Peyer's patch (tissue), 4 donors: ENCODE data around the gene ARHGAP12. TPM values are rescaled to one million over a fixed set of nuclear protein-coding genes. Genes with fewer than 3 reads are reported as not detected.
"Not testable (repeated sequence)": the region's sequence is repeated elsewhere in the genome, so short reads cannot be mapped to it uniquely, and the experiment has no call there.

Experiments used
- DNase-seq, 3 donors: peaks; one replicate each; pipeline ENCODE4 v3.0.0-alpha.2; 2017 to 2019
- H3K27ac ChIP-seq, 4 donors: fragments of 200-600 bp; sonication (generic); one replicate each; pipeline ENCODE4 v1.5.1; 2016 to 2019
- H3K27me3 ChIP-seq, 2 donors: fragments of 200-600 bp; sonication (generic); one replicate each; pipeline ENCODE4 v1.5.1; 2019
- H3K36me3 ChIP-seq, 3 donors: fragments of 200-600 bp; sonication (generic); one replicate each; pipeline ENCODE4 v1.5.1; 2016 to 2019
- H3K4me1 ChIP-seq, 4 donors: fragments of 200-600 bp; sonication (generic); one replicate each; pipeline ENCODE4 v1.5.1; 2016 to 2019
- H3K4me3 ChIP-seq, 4 donors: fragments of 200-600 bp; sonication (generic); 1 replicate in 3 of 4; 2 replicates in 1 of 4; pipeline ENCODE4 v1.5.1; 2016 to 2019; ENCODE audit warnings: mild to moderate bottlenecking in 1 of 4
- H3K9me3 ChIP-seq, 4 donors: fragments of 200-600 bp; sonication (generic); one replicate each; pipeline ENCODE4 v1.5.1; 2016 to 2019; ENCODE audit warnings: mild to moderate bottlenecking in 1 of 4
- CTCF ChIP-seq, 6 experiments: fragments of 450-650 bp in 4 of 6; fragments of 200-600 bp in 2 of 6; sonication (generic) in 1 of 6; IDR thresholded peaks; one replicate each; pipeline ENCODE4 v1.5.1; 2017 to 2019; ENCODE audit warnings: antibody characterized with exemption in 6 of 6, mild to moderate bottlenecking in 3 of 6, moderate library complexity in 1 of 6
- POLR2A ChIP-seq, 2 donors: fragments of 450-650 bp; IDR thresholded peaks; one replicate each; pipeline ENCODE4 v1.5.1; 2017; ENCODE audit warnings: antibody characterized with exemption in 2 of 2, mild to moderate bottlenecking in 2 of 2, moderate library complexity in 2 of 2
- total RNA-seq, 4 donors: library from RNA; depleted of rRNA; stranded (reverse); fragments of >200 nt; gene quantifications; one replicate each; pipeline ENCODE4 v1.1.0, GENCODE V29; 2016

ARHGAP12 gene
- total RNA-seq, 4 donors from 2014 or later: 46.7 to 56.9 (median 52.4) TPM

GRCh38 chr10:31974434-31975124 lies 45.9 kb upstream of the ARHGAP12 start:
- no peaks in the 10 kb centered on the region for H3K27me3 ChIP-seq
- no peak for TF ChIP-seq CTCF (IDR thresholded peaks at IDR 0.05)
- no peak for TF ChIP-seq POLR2A (IDR thresholded peaks at IDR 0.05)
- no peaks in the 10 kb centered on the region for H3K36me3 ChIP-seq
- no peak overlapping the region for H3K27ac ChIP-seq
- H3K4me1 ChIP-seq: peaks cover 0 to 4% (median 0%) of the 10 kb centered on the region in 4 donors
- no peaks in the 10 kb centered on the region for H3K9me3 ChIP-seq
- no peak for DNase-seq
- H3K4me3 ChIP-seq: no peak overlapping the region

GRCh38 chr10:31972519-31973041 lies 43.9 kb upstream of the ARHGAP12 start:
- Histone ChIP-seq H3K4me1 (peaks cover 0 to 2% (median 0%) of the 10 kb centered on the region in 4 donors), H3K9me3 (no peaks in the 10 kb centered on the region), H3K27me3 (no peaks in the 10 kb centered on the region), H3K4me3 (no peak overlapping the region), H3K27ac (no peak overlapping the region), H3K36me3 (no peaks in the 10 kb centered on the region)
- TF ChIP-seq CTCF (IDR thresholded peaks at IDR 0.05): no peak
- no peak for TF ChIP-seq POLR2A (IDR thresholded peaks at IDR 0.05)
- no peak for DNase-seq

- H3K36me3 ChIP-seq, H3K27ac ChIP-seq, H3K4me1 ChIP-seq, DNase-seq, H3K4me3 ChIP-seq, H3K27me3 ChIP-seq, H3K9me3 ChIP-seq: not testable (repeated sequence)
These were observed 41.2 kb upstream of the ARHGAP12 start for GRCh38 chr10:31969847-31970246.

- Histone ChIP-seq H3K36me3 (no peaks in the 10 kb centered on the region), H3K9me3 (no peaks in the 10 kb centered on the region), H3K4me3 (no peak overlapping the region), H3K27ac (no peak overlapping the region), H3K4me1 (no peaks in the 10 kb centered on the region), H3K27me3 (no peaks in the 10 kb centered on the region)
- DNase-seq: no peak
- TF ChIP-seq POLR2A (IDR thresholded peaks at IDR 0.05) (no peak), CTCF (IDR thresholded peaks at IDR 0.05) (no peak)
These were observed 35.0 kb upstream of the ARHGAP12 start for GRCh38 chr10:31963589-31963980.

GRCh38 chr10:31962826-31963588 lies 34.4 kb upstream of the ARHGAP12 start:
- TF ChIP-seq CTCF (IDR thresholded peaks at IDR 0.05) (no peak), POLR2A (IDR thresholded peaks at IDR 0.05) (no peak)
- Histone ChIP-seq H3K27me3 (no peaks in the 10 kb centered on the region), H3K9me3 (no peaks in the 10 kb centered on the region), H3K36me3 (no peaks in the 10 kb centered on the region), H3K27ac (no peak overlapping the region), H3K4me1 (no peaks in the 10 kb centered on the region), H3K4me3 (no peak overlapping the region)
- no peak for DNase-seq
